H1 (cell line): ENCODE data around the gene TLR5. TPM values are rescaled to one million over a fixed set of nuclear protein-coding genes. Genes with fewer than 3 reads are reported as not detected.

ENCODE experiments used
- CTCF ChIA-PET: fragments of 300-600 bp; sonication (Branson Sonifier 250); formaldehyde crosslinking; loops from one replicate; lab custom pipeline; 2021; ENCODE audit not compliant: partially characterized antibody; lab: Charles Lee
- POLR2A ChIA-PET: fragments of 300-600 bp; sonication (Branson Sonifier 250); formaldehyde crosslinking; loops from one replicate; lab custom pipeline; 2021; ENCODE audit warnings: inconsistent platforms; ENCODE audit not compliant: partially characterized antibody; lab: Charles Lee
- DNase-seq, 2 experiments: peaks; one replicate each; pipeline versions ENCODE4 v3.0.0 to v3.0.0-alpha.2; 2010 to 2022; ENCODE audit warnings: low spot score in 2 of 2, low read depth in 1 of 2, mixed read lengths in 1 of 2
- FAIRE-seq: peaks from 2 replicates; lab custom pipeline; 2011; peaks lifted over from hg19 to GRCh38; lab: Jason Lieb, UNC
- H2AFZ ChIP-seq: 2 replicates; pipeline ENCODE4 v1.8.1; 2012; ENCODE audit warnings: low read length, inconsistent platforms
- H2AK5ac ChIP-seq: 2 replicates; pipeline ENCODE4 v1.6.1; 2013; ENCODE audit warnings: low read depth, low read length
- H2BK120ac ChIP-seq: replicated peaks from 2 replicates; pipeline ENCODE3; 2013; ENCODE audit warnings: low read depth, low read length, inconsistent platforms
- H2BK12ac ChIP-seq: 2 replicates; pipeline ENCODE4 v1.6.1; 2013; ENCODE audit warnings: low read depth, low read length
- H2BK15ac ChIP-seq: 2 replicates; pipeline ENCODE4 v1.6.1; 2013; ENCODE audit warnings: low read length
- H2BK20ac ChIP-seq: 2 replicates; pipeline ENCODE4 v1.6.1; 2013; ENCODE audit warnings: low read length
- H2BK5ac ChIP-seq: 2 replicates; pipeline ENCODE4 v1.6.1; 2013; ENCODE audit warnings: low read depth, low read length
- H3K14ac ChIP-seq: 2 replicates; pipeline ENCODE4 v1.6.1; 2013; ENCODE audit warnings: inconsistent platforms; ENCODE audit not compliant: insufficient read length
- H3K18ac ChIP-seq: 2 replicates; pipeline ENCODE4 v1.6.1; 2013; ENCODE audit warnings: low read length; ENCODE audit errors: extremely low read depth
- H3K23ac ChIP-seq: 2 replicates; pipeline ENCODE4 v1.6.1; 2013; ENCODE audit warnings: inconsistent platforms; ENCODE audit not compliant: insufficient read length
- H3K23me2 ChIP-seq: 2 replicates; pipeline ENCODE4 v1.6.1; 2013; ENCODE audit warnings: low read depth, low read length
- H3K27ac ChIP-seq: 2 replicates; pipeline ENCODE4 v1.6.1; 2011; ENCODE audit warnings: low read depth, low read length, inconsistent platforms
- H3K27me3 ChIP-seq, 4 experiments: replicated peaks in 1 of 4; 1 replicate in 1 of 4; 2 replicates in 3 of 4; pipeline versions ENCODE4 v1.6.1 to v1.8.1; 2011 to 2013; ENCODE audit warnings: low read length in 3 of 4, mild to moderate bottlenecking in 3 of 4, inconsistent platforms in 2 of 4, mixed read lengths in 2 of 4, moderate library complexity in 1 of 4; ENCODE audit not compliant: control insufficient read depth in 3 of 4, insufficient read depth in 3 of 4; ENCODE audit errors: extremely low read depth in 1 of 4
- H3K36me3 ChIP-seq, 4 experiments: 2 replicates each; pipeline versions ENCODE4 v1.6.1 to v1.8.1; 2011 to 2013; ENCODE audit warnings: mild to moderate bottlenecking in 4 of 4, low read length in 3 of 4, moderate library complexity in 2 of 4, control low read depth in 1 of 4, inconsistent platforms in 1 of 4; ENCODE audit not compliant: insufficient read depth in 4 of 4, control insufficient read depth in 2 of 4
- H3K4ac ChIP-seq: replicated peaks from 2 replicates; pipeline ENCODE3; 2013; ENCODE audit warnings: low read length, low read depth, mixed read lengths, inconsistent platforms; ENCODE audit not compliant: insufficient read length
- H3K4me1 ChIP-seq, 4 experiments: replicated peaks in 1 of 4; 1 replicate in 1 of 4; 2 replicates in 3 of 4; pipeline versions ENCODE4 v1.6.1 to v1.8.1; 2011 to 2013; ENCODE audit warnings: low read length in 3 of 4, inconsistent platforms in 2 of 4, mixed read lengths in 1 of 4; ENCODE audit not compliant: insufficient read depth in 4 of 4, control insufficient read depth in 3 of 4
- H3K4me2 ChIP-seq, 2 experiments: 2 replicates each; pipeline versions ENCODE4 v1.6.1 to v1.8.1; 2011 to 2013; ENCODE audit warnings: low read depth in 2 of 2, low read length in 2 of 2, control low read depth in 1 of 2, inconsistent platforms in 1 of 2, mild to moderate bottlenecking in 1 of 2; ENCODE audit not compliant: insufficient read depth in 1 of 2
- H3K4me3 ChIP-seq, 4 experiments: fragments of 200-600, 300-600 bp in 1 of 4; sonication (generic), shearing (Covaris generic), sonication (Bioruptor Twin) in 1 of 4; 2 replicates each; pipeline versions ENCODE4 v1.5.1 to v1.8.1; 2011 to 2016; ENCODE audit warnings: low read length in 4 of 4, low read depth in 3 of 4, control low read depth in 2 of 4, inconsistent platforms in 2 of 4, mild to moderate bottlenecking in 2 of 4, mixed read lengths in 1 of 4, moderate library complexity in 1 of 4; ENCODE audit not compliant: insufficient read depth in 2 of 4; ENCODE audit errors: extremely low read depth in 1 of 4
- H3K56ac ChIP-seq: replicated peaks from 2 replicates; pipeline ENCODE3; 2013; ENCODE audit warnings: low read depth, mild to moderate bottlenecking, mixed read lengths, low read length, inconsistent platforms; ENCODE audit not compliant: insufficient read length
- H3K79me1 ChIP-seq: 2 replicates; pipeline ENCODE4 v1.6.1; 2013; ENCODE audit warnings: low read depth, low read length, control low read depth
- H3K79me2 ChIP-seq, 2 experiments: 2 replicates each; pipeline versions ENCODE4 v1.6.1 to v1.8.1; 2012 to 2013; ENCODE audit warnings: low read length in 2 of 2, mild to moderate bottlenecking in 2 of 2, inconsistent platforms in 1 of 2; ENCODE audit not compliant: insufficient read depth in 2 of 2, control insufficient read depth in 1 of 2
- H3K9ac ChIP-seq, 4 experiments: replicated peaks in 1 of 4; 1 replicate in 1 of 4; 2 replicates in 3 of 4; pipeline versions ENCODE4 v1.6.1 to v1.8.1; 2011 to 2013; ENCODE audit warnings: low read depth in 3 of 4, low read length in 3 of 4, control low read depth in 2 of 4, mild to moderate bottlenecking in 2 of 4, moderate library complexity in 2 of 4, inconsistent platforms in 1 of 4; ENCODE audit errors: extremely low read depth in 1 of 4
- H3K9me3 ChIP-seq, 2 experiments: 2 replicates each; pipeline versions ENCODE4 v1.6.1 to v1.8.1; 2012 to 2013; ENCODE audit warnings: mild to moderate bottlenecking in 2 of 2, moderate library complexity in 2 of 2, control low read depth in 1 of 2, inconsistent platforms in 1 of 2, low read depth in 1 of 2, low read length in 1 of 2, mixed read lengths in 1 of 2; ENCODE audit not compliant: insufficient read depth in 2 of 2
- H4K20me1 ChIP-seq, 2 experiments: replicated peaks in 1 of 2; 2 replicates each; pipeline versions ENCODE3 to v1.8.1; 2011 to 2013; ENCODE audit warnings: inconsistent platforms in 2 of 2, low read length in 2 of 2, mild to moderate bottlenecking in 1 of 2; ENCODE audit not compliant: insufficient read depth in 2 of 2, control insufficient read depth in 1 of 2
- H4K5ac ChIP-seq: 2 replicates; pipeline ENCODE4 v1.6.1; 2013; ENCODE audit warnings: low read length, low read depth, mixed read lengths, inconsistent platforms; ENCODE audit not compliant: insufficient read length
- H4K8ac ChIP-seq: 2 replicates; pipeline ENCODE4 v1.8.0; 2013; ENCODE audit warnings: mild to moderate bottlenecking, moderate library complexity, low read length, inconsistent platforms; ENCODE audit not compliant: insufficient read depth; ENCODE audit errors: extremely low read depth
- H4K91ac ChIP-seq: replicated peaks from 2 replicates; pipeline ENCODE3; 2013; ENCODE audit warnings: low read length, mixed read lengths, inconsistent platforms; ENCODE audit not compliant: insufficient read length
- EP300 ChIP-seq, 2 experiments: IDR thresholded peaks; 1 replicate in 1 of 2; 2 replicates in 1 of 2; pipeline ENCODE4 v1.6.1; 2011 to 2012; ENCODE audit warnings: low read depth in 2 of 2, low read length in 2 of 2, mild to moderate bottlenecking in 2 of 2, borderline replicate concordance in 1 of 2, inconsistent platforms in 1 of 2, moderate library complexity in 1 of 2
- GTF2F1 ChIP-seq: IDR thresholded peaks from 2 replicates; pipeline ENCODE4 v1.6.1; 2012; ENCODE audit warnings: low read depth, low read length, improper control_type of control experiment, borderline replicate concordance
- RBBP5 ChIP-seq: IDR thresholded peaks from 2 replicates; pipeline ENCODE4 v1.7.1; 2012; ENCODE audit warnings: low read depth, mild to moderate bottlenecking, inconsistent platforms, low read length, moderate library complexity, borderline replicate concordance
- RXRA ChIP-seq: IDR thresholded peaks from 2 replicates; pipeline ENCODE4 v1.6.1; 2011; ENCODE audit warnings: low read depth, mild to moderate bottlenecking, low read length, moderate library complexity; ENCODE audit not compliant: insufficient read depth
- YY1 ChIP-seq: IDR thresholded peaks from 2 replicates; pipeline ENCODE4 v1.6.1; 2011; ENCODE audit warnings: low read depth, mild to moderate bottlenecking, low read length
- WGBS, 2 experiments: shearing (Covaris generic) in 1 of 2; methylation state at CpG; one replicate each; pipeline versions ENCODE4 v1.1.6 to v1.1.7; 2013 to 2015; ENCODE audit warnings: low lambda C conversion rate in 2 of 2, mixed read lengths in 2 of 2, inconsistent platforms in 1 of 2, low coverage in 1 of 2, missing lambda C conversion rate in 1 of 2; ENCODE audit not compliant: insufficient replicate concordance in 2 of 2, insufficient coverage in 1 of 2, insufficient read length in 1 of 2; ENCODE audit errors: extremely low coverage in 1 of 2, missing lambda C conversion rate in 1 of 2; 5-methylcytosine and 5-hydroxymethylcytosine counted together
- polyA plus RNA-seq, 7 experiments: library from polyadenylated mRNA; depleted of rRNA in 3 of 7; stranded (reverse) in 5 of 7; unstranded in 2 of 7; fragments of >200 nt in 5 of 7; fragments of 200-250 nt in 2 of 7; gene quantifications; 1 replicate in 5 of 7; 2 replicates in 1 of 7; 4 replicates in 1 of 7; pipeline versions ENCODE4 v1.2.1 to v1.2.3, GENCODE V29; 2011 to 2013; ENCODE audit warnings: missing spikeins in 2 of 7, mixed read lengths in 2 of 7
- total RNA-seq: library from RNA; stranded (reverse); fragmentation: NEBNext Ultra II Directional; extraction: Animal tissue kit (Norgen Biotek cat#: 25700); gene quantifications from 2 replicates; pipeline ENCODE4 v1.2.1, GENCODE V29; 2021

TLR5 gene
- total and polyA plus RNA-seq, 2 of the 8 experiments (the other 6 are each of a cell fraction or from before 2014, with no cell fraction given): 0.35 to 0.74 TPM

DNA sequence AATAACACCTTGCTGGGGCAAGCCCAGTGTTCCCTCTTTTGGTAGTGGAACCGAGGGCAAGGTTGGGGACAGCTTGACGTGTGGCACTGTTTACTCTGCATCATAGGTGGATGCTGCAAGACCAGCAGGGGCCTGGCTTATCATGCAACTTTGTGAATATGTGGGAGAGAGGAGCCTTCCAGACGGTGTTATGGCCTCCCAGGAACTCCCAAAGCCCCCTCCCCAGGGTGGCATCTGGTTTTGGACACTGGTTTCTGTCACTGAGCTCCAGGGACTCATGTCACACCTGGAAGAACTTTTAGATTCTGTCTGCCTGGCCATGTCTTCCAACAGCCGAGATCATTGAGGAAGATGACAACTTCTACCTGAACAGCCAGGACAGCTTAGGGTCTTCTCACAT lies 1.4 kb upstream of the TLR5 start:
- no peak overlapping the region for H3K23ac ChIP-seq
- no peak overlapping the region for H2BK5ac ChIP-seq
- DNase-seq: no peak
- no peak overlapping the region for H2BK120ac ChIP-seq
- POLR2A ChIA-PET: interaction anchor here (1.6 kb wide), 1 partner anchor 10 kb away, joined by 4 read pairs; no protein-coding TSS in a partner anchor
- H3K56ac ChIP-seq: no peak overlapping the region
- H3K36me3 ChIP-seq: no peaks in the 10 kb centered on the region
- H4K8ac ChIP-seq: no peak overlapping the region
- no peak overlapping the region for H2AFZ ChIP-seq
- no peak for FAIRE-seq
- no peaks in the 10 kb centered on the region for H4K20me1 ChIP-seq
- no peak overlapping the region for H3K9ac ChIP-seq
- no peak overlapping the region for H3K4me2 ChIP-seq
- H3K14ac ChIP-seq: no peak overlapping the region
- no peaks in the 10 kb centered on the region for H3K23me2 ChIP-seq
- TF ChIP-seq RBBP5 (no peak), GTF2F1 (no peak), YY1 (no peak), EP300 (IDR thresholded peaks at IDR 0.05; ENCODE audit: borderline replicate concordance in 1 of 2, low read depth in 2 of 2, low read length in 2 of 2) (no peak), RXRA (no peak)
- no peak overlapping the region for H3K4me3 ChIP-seq
- H2BK15ac ChIP-seq: no peak overlapping the region
- H4K5ac ChIP-seq: no peak overlapping the region
- no peak overlapping the region for H2BK20ac ChIP-seq
- H3K9me3 ChIP-seq: no peaks in the 10 kb centered on the region
- peaks cover 0 to 6% (median 4%) of the 10 kb centered on the region in 4 experiments; a peak in 4 of 7 replicates for H3K27me3 ChIP-seq
- H2BK12ac ChIP-seq: no peak overlapping the region
- no peaks in the 10 kb centered on the region for H3K79me1 ChIP-seq
- no peak overlapping the region for H3K4ac ChIP-seq
- H4K91ac ChIP-seq: no peak overlapping the region
- no peak overlapping the region for H3K27ac ChIP-seq
- H2AK5ac ChIP-seq: no peak overlapping the region
- H3K18ac ChIP-seq: no peak overlapping the region
- H3K79me2 ChIP-seq: no peaks in the 10 kb centered on the region
- WGBS, 2 experiments: 90% methylated on average over 4 of the region's 4 CpGs; no CpG with 5 or more reads in 1 of the 2 experiments
- peaks cover 0 to 12% (median 5%) of the 10 kb centered on the region in 4 experiments; a peak in 5 of 7 replicates for H3K4me1 ChIP-seq
- CTCF ChIA-PET: interaction anchor here (0.6 to 5.5 kb wide), 12 partner anchors 10 to 539 kb away, joined by 3 to 36 read pairs (median 4); no protein-coding TSS in a partner anchor
